ENCODE measurements around the gene TPST2.

DNA sequence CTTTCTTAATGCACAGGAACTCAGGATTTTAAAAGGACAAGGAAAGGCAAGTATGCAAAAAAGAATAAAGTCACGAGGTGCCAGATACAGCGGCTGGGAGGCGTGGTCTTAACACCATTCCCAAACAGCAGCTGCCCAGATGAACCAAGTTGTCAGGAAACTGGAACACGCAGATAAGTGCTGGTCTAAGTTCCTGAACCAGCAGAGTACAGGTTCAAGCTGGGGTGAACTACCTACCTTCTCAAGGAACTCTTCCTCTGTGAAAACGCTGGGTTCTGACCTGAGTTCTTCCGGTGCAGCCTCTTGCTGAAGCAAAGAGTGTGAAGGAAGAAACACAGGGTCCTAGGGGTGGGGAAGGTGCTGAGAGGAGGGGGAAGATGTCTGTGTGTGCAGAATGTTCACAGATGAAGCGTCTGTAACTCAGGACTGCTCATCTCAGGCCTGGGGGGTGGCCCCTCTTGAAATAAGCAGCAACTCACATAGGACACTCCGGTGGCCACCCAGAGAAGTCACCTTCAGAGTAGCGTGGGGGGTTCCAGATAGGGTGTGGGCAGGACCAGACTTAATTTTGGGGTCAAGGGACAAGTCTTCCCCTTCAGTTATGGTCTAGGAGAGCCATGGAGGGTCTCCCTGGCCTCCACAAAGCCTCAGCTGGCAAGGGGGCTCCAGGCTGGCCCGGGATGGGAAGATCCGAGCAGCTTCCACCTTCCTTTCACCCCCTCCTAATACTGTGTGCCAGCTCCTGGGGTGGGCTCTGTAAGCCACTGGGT is 3.2 kb downstream of the TPST2 start:
- TF ChIP-seq, protein P1, sequence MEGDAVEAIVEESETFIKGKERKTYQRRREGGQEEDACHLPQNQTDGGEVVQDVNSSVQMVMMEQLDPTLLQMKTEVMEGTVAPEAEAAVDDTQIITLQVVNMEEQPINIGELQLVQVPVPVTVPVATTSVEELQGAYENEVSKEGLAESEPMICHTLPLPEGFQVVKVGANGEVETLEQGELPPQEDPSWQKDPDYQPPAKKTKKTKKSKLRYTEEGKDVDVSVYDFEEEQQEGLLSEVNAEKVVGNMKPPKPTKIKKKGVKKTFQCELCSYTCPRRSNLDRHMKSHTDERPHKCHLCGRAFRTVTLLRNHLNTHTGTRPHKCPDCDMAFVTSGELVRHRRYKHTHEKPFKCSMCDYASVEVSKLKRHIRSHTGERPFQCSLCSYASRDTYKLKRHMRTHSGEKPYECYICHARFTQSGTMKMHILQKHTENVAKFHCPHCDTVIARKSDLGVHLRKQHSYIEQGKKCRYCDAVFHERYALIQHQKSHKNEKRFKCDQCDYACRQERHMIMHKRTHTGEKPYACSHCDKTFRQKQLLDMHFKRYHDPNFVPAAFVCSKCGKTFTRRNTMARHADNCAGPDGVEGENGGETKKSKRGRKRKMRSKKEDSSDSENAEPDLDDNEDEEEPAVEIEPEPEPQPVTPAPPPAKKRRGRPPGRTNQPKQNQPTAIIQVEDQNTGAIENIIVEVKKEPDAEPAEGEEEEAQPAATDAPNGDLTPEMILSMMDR (IDR thresholded peaks at IDR 0.05), result no peak
- TF ChIP-seq POLR2A (IDR thresholded peaks at IDR 0.05), result no peak
